ENCODE results near the gene CA4. TPM values are rescaled to one million over a fixed set of nuclear protein-coding genes. Genes with fewer than 3 reads are reported as not detected.
"Not testable (repeated sequence)": the region's sequence is repeated elsewhere in the genome, so short reads cannot be mapped to it uniquely, and the experiment has no call there.

The CA4 gene
- not detected for total RNA-seq

DNA sequence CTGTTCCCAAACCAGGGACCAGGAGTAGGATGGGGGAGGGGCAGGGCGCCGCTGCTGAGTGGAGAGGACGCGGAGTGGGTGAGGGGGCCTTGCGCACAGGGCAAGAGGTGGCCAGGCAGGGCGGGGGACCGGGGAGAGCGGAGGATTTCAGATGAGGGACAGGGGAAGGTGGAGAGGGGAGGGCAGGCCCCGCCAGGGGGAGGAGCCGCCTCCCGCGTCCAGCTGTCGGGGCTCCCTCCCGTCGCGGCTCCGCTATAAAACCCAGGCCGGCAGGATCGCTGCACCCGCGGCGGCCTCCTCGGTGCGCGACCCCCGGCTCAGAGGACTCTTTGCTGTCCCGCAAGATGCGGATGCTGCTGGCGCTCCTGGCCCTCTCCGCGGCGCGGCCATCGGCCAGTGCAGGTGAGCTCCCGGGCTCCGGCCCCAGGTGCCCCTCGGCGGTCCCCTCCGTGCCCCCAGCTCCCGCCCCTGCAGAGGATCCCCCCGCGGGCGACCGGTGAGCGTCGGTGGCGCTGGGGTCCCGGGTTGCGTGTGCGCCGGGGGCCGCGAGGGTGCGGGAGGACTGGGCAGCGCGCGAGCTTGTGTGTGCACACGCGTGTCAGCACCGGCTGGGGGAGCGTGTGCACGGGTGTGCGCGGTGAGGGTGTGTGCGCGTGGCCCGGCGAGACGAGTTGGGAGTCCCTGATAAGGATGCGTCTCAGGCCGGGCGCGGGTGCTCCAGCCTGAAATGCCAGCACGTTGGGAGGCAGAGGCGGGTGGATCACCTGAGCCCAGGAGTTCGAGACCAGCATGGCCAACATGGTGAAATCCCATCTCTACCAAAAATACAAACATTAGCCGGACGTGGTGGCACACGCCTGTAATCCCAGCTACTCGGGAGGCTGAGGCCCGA is at the start of gene CA4:
Gene CA4, plus strand, starts transcription at position 283 of the 892 bp plus-strand sequence. Its CDS starts 62 bp downstream, at position 345.
- DNase-seq: no peak
- Mint-ChIP-seq H3K36me3 (ENCODE audit: insufficient read depth) (no peaks in the 10 kb centered on the region), H3K4me3 (peak within 1 kb of the TSS; percentile 45), H3K9me3 (no peaks in the 10 kb centered on the region), H3K4me1 (ENCODE audit: low read depth) (peaks cover 11% of the 10 kb centered on the region), H3K27me3 (ENCODE audit: low read depth) (peaks cover 75% of the 10 kb centered on the region)
- ATAC-seq: no peak

DNA sequence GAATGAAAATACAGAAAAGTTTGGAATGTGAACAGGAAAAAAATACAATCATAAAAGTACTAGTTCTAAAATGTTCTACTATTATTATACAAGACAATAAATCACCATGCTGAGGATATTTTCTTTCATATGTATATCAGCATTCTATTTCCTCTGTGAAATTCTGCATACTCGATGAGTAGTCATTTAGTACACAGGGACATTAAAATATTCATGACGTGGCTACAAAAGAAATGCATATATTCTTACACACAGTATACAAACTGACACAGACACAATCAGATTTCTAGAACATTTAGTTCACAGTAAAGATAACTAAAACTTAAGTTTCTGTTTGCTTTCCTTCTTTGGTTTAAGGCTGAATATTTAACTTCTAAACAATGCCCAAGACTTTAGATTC is 49.2 kb upstream of the CA4 start:
- not testable (repeated sequence) for H3K9me3 Mint-ChIP-seq, ATAC-seq, H3K4me3 Mint-ChIP-seq

DNA sequence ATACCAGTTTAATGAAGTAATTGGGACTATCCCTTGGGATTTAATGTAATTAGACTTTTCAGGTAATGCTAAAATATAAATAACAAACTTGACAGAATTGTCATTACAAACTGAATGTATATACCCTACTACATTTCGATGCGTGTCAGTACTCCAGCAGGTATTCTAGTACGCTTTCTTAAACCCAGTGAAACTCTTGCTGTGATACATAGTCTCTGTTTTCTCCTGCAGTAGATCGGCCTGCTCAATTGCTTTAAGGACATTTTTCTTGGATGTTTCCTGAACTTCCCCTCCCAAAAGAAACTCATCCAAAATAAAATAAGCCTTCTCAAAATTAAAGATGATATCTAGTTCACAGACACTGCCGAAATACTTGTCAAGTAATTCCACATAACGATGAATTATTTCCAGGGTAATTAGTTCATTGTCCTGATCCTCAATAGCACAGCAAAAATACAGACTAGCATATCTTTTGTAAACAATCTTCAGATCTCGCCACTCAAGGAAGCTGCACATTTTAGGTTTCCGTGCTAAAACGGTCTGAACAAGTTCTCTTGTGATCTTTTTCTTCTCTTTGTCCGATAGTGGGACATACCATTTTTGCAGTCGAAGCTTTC is 47.6 kb upstream of the CA4 start:
- H3K4me3 Mint-ChIP-seq: peak overlapping the region; percentile 69
- not testable (repeated sequence) for DNase-seq; H3K36me3 Mint-ChIP-seq (ENCODE audit: insufficient read depth); H3K9me3 Mint-ChIP-seq; ATAC-seq
- peaks cover 35% of the 10 kb centered on the region for H3K27me3 Mint-ChIP-seq (ENCODE audit: low read depth)
- H3K4me1 Mint-ChIP-seq (ENCODE audit: low read depth): peaks cover 11% of the 10 kb centered on the region

More for the DNA sequence above, 49.2 kb upstream of the CA4 start:
- not testable (repeated sequence) for H3K36me3 Mint-ChIP-seq (ENCODE audit: insufficient read depth); DNase-seq
- Mint-ChIP-seq H3K27me3 (ENCODE audit: low read depth) (peaks cover 33% of the 10 kb centered on the region), H3K4me1 (ENCODE audit: low read depth) (peaks cover 11% of the 10 kb centered on the region)

DNA sequence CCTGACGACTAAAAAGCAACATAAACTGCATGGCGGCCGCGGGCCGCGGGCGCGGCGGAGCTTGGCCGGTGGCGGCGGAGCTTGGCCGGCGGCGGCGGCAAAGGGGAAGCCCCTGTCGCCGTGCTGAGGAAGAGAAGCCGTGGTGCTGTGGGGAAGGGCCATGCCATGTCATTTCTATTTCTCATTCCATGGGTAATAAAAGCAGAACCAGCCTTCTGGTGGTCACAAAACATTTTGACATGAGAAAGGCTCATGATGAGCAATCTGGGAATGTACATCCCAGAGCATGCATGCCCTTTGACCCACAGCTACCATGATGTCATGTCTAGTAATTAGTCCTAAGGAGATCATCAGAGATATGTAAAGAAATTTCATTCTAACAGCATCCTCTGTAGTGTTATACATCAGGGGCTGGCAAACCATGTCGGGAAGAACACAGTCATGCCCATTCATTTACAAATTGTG is 47.1 kb upstream of the CA4 start:
- H3K9me3 Mint-ChIP-seq: no peaks in the 10 kb centered on the region
- no peak for DNase-seq
- H3K27me3 Mint-ChIP-seq (ENCODE audit: low read depth): peaks cover 37% of the 10 kb centered on the region
- H3K4me1 Mint-ChIP-seq (ENCODE audit: low read depth): peaks cover 11% of the 10 kb centered on the region
- no peaks in the 10 kb centered on the region for H3K36me3 Mint-ChIP-seq (ENCODE audit: insufficient read depth)
- peak; percentile 78 to 91 for ATAC-seq
- H3K4me3 Mint-ChIP-seq: peak overlapping the region; percentile 69

DNA sequence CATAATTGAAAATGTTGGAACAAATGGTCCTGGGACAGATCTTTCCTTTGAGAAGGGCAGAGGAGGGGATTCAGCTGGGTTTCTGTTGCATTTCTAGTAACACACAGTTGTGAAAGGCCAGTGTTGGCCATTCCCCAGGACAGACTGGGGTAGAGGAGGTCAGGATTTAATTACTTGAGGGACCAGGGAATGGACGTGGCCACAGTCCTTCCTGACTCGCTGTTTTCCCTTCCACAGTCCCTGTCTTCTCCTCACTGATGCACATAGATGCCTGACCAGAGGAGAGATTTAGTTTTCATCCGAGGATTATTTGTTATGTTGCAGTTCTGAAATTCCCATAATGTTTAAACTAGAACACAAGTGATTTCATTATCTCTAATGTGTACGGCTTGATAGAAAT is 45.8 kb upstream of the CA4 start:
- Mint-ChIP-seq H3K9me3 (no peaks in the 10 kb centered on the region), H3K4me3 (no peak overlapping the region), H3K36me3 (ENCODE audit: insufficient read depth) (no peaks in the 10 kb centered on the region), H3K27me3 (ENCODE audit: low read depth) (peaks cover 30% of the 10 kb centered on the region), H3K4me1 (ENCODE audit: low read depth) (peaks cover 11% of the 10 kb centered on the region)
- no peak for ATAC-seq
- no peak for DNase-seq

DNA sequence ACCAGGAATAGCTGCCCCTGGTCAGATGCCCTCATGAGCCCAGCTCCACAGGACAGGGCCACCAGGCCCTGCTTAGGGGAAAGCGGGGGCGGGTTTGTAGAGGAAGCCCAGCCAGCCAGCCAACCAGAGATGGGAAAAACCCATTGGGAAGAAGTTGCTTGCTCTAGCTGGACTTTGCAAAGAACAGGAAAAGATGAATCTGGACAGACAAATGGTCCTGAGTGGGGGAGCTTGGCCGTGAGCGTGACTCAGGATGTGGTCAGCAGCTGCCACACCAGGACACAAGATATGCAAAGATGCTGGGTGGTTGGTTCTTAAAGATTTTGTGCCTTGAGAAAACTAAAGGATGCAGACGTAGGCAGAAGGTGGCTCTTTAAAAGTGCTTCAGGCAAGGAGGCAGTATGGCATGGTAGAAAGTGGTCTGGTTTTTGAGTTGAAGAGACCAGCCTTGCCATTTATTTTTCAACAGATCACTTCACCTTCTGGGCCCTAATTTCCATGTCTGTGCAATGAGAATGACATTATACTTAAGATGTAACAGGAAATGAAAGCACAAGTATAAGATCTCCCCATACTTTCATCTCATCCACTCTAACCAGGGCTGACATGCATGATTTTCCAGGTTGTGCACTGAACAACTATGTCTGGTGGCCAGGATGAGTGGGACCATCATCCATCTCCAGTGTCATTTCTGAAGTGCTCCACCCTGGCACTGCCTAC is 43.3 kb upstream of the CA4 start:
- DNase-seq: no peak
- Mint-ChIP-seq H3K4me3 (no peak overlapping the region), H3K27me3 (ENCODE audit: low read depth) (peaks cover 33% of the 10 kb centered on the region), H3K9me3 (no peaks in the 10 kb centered on the region), H3K4me1 (ENCODE audit: low read depth) (peaks cover 11% of the 10 kb centered on the region), H3K36me3 (ENCODE audit: insufficient read depth) (no peaks in the 10 kb centered on the region)
- no peak for ATAC-seq

DNA sequence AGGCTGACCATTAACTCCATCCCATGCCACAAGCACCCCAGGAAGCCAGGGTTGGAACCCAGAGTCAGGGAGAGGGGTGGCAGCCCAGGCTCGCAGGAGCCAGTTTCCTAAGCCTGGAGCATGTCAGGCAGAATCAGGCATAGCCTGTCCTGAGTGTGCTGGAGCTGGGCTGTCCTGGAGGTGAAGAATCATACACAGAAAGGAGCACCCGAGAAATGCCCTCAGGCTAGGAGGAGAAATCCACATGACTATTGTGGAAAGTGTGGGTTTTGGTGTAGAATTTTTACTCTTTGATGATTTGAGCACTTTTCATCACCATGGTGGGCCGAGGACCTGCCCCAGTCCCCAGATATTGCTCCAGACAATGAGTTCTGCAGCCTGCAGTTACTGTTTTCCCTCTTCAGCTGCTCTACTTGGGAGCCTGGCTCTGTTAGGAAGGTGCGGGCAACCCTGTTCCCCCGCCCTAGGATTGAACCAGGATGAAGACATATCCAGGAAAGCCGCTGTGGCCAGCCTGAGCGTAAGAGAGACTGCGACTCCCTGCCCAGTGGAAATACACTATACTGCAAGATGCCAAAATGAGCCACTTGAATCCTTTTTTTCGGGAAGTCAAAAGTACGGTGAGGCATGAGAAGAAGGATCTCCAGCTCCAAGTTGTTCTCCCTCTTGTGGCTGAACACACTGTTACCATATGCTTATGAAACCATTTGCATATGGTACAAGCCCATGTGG is 42.1 kb upstream of the CA4 start:
- H3K4me1 Mint-ChIP-seq (ENCODE audit: low read depth): peaks cover 4% of the 10 kb centered on the region
- no peak overlapping the region for H3K4me3 Mint-ChIP-seq
- no peaks in the 10 kb centered on the region for H3K9me3 Mint-ChIP-seq
- peaks cover 26% of the 10 kb centered on the region for H3K27me3 Mint-ChIP-seq (ENCODE audit: low read depth)
- no peaks in the 10 kb centered on the region for H3K36me3 Mint-ChIP-seq (ENCODE audit: insufficient read depth)
- ATAC-seq (no peak), DNase-seq (no peak)

DNA sequence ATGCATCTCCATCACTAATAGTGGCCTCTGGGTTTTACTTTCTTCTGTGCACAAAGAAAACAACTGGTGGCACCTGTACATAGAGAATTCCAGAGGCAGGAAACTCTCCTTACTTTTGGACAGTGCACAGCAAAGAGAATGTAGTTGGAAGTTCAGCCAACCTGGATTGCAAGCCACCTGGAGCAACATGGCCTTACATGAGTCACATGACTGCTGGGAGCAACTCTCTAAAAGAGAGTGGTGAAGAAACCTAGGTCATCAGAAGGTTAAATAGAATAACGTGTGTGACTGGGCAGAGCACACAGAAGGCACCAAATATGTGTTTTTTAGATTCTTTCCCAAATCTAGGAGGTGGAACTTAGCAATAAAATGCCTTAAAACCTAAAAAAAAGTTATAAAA is 41.5 kb upstream of the CA4 start:
- H3K4me1 Mint-ChIP-seq (ENCODE audit: low read depth); H3K36me3 Mint-ChIP-seq (ENCODE audit: insufficient read depth); H3K9me3 Mint-ChIP-seq; ATAC-seq; H3K4me3 Mint-ChIP-seq; DNase-seq: not testable (repeated sequence)
- peaks cover 19% of the 10 kb centered on the region for H3K27me3 Mint-ChIP-seq (ENCODE audit: low read depth)

DNA sequence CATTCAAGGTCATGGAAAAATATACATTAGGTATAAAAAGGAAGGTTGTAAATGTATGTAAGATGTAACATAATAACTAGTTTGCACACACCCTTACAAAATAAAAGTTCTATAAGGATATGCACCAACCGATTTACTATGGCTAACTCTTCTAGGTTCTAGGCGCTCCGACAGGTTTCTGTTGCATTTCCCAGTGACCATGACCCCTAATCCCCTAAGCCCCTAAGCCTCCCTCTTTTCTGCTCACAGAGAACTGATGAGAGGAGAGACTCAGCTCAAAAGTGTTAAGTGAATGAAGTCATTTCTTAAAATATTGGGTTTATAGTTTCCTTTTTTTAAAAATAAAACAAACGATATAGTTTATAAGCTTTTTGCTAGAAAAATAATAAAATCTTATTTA is 41.1 kb upstream of the CA4 start:
- H3K4me1 Mint-ChIP-seq (ENCODE audit: low read depth): no peaks in the 10 kb centered on the region
- no peaks in the 10 kb centered on the region for H3K36me3 Mint-ChIP-seq (ENCODE audit: insufficient read depth)
- ATAC-seq (no peak), DNase-seq (no peak)
- H3K4me3 Mint-ChIP-seq: no peak overlapping the region
- H3K9me3 Mint-ChIP-seq: no peaks in the 10 kb centered on the region
- H3K27me3 Mint-ChIP-seq (ENCODE audit: low read depth): peaks cover 16% of the 10 kb centered on the region

DNA sequence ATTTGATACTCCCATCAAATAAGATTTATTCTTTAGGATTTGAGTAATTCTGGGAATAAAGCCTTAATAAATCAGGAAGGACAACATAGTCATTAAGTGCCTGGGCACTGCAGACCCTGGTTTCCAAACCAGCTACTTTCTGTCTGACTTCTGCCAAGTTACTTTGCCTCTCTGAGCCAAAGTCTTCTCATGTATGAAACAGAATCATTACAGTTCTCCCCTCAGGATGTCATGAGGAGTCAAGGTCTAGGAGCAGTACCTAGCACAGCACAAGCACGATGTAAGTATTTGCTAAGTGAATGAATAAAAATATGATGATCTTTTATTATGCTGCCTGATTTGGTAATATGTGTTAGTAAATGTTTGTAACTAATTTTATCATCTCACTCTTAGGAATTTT is 40.6 kb upstream of the CA4 start:
- H3K36me3 Mint-ChIP-seq (ENCODE audit: insufficient read depth): no peaks in the 10 kb centered on the region
- ATAC-seq (no peak), DNase-seq (no peak)
- peaks cover 12% of the 10 kb centered on the region for H3K27me3 Mint-ChIP-seq (ENCODE audit: low read depth)
- H3K4me1 Mint-ChIP-seq (ENCODE audit: low read depth): no peaks in the 10 kb centered on the region
- no peak overlapping the region for H3K4me3 Mint-ChIP-seq
- H3K9me3 Mint-ChIP-seq: no peaks in the 10 kb centered on the region

DNA sequence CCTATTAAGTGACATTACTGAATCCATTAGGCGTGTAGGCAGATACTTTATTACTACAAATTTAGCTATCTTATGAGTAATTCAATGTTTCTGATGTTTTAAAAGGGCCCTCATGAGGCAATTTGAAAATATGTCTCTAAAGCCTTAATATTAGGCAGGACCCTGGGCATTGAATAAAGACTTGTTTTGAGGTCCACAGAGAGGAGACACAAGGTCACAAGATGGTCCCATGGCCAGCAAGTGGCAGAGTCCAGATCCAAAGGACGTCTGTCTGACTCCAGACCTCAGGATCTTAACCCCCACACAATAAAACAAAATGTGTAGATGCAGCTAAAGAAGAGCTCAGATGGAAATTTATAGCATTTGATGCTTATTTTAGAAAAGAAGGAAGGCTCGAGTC is 39.2 kb upstream of the CA4 start:
- ATAC-seq: no peak
- no peaks in the 10 kb centered on the region for H3K4me1 Mint-ChIP-seq (ENCODE audit: low read depth)
- H3K27me3 Mint-ChIP-seq (ENCODE audit: low read depth): peaks cover 12% of the 10 kb centered on the region
- H3K9me3 Mint-ChIP-seq: no peaks in the 10 kb centered on the region
- DNase-seq: no peak
- H3K36me3 Mint-ChIP-seq (ENCODE audit: insufficient read depth): no peaks in the 10 kb centered on the region
- H3K4me3 Mint-ChIP-seq: no peak overlapping the region

DNA sequence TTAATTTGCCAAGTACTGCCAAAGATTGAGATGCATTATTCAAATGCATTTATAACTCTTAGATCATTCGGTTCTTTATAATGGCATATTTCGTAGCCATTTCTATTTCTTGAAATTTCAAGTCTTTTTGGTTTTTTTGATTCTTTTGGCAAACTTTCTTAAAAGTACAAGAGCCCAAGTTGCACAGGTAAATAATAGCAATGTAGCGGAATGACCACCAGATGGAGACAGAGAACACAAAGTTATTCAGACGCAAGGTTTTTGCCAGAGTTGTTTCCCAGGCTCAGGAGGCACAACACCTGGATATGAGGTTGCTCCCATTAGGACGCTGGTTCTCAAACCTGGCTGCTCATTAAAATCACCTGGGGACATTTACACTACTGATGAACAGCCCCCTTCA is 38.1 kb upstream of the CA4 start:
- not testable (repeated sequence) for H3K36me3 Mint-ChIP-seq (ENCODE audit: insufficient read depth); DNase-seq; H3K9me3 Mint-ChIP-seq; H3K4me1 Mint-ChIP-seq (ENCODE audit: low read depth); H3K27me3 Mint-ChIP-seq (ENCODE audit: low read depth); H3K4me3 Mint-ChIP-seq
- ATAC-seq: peak; percentile 48 to 63

DNA sequence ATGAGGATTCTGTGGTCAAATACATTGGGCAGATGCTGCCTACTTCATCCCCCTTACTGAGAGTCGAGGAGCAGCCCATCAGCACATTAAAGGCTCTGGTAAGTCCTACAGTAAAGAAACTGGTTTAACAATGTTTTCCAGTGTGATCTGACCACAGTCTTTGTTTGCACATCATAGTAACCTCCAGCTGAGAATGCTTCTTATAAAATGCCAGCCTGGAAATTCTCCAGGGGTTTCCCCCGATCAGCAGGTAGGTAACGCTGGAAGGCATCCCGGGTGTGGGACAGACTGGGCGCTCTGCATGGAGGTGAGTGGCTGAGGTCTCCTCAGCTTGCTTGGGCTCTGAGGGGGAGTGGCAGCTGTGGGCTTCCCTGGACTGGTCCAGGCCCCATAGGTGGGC is 34.4 kb upstream of the CA4 start:
- DNase-seq; H3K4me3 Mint-ChIP-seq; H3K4me1 Mint-ChIP-seq (ENCODE audit: low read depth); H3K27me3 Mint-ChIP-seq (ENCODE audit: low read depth); H3K9me3 Mint-ChIP-seq; ATAC-seq; H3K36me3 Mint-ChIP-seq (ENCODE audit: insufficient read depth): not testable (repeated sequence)

DNA sequence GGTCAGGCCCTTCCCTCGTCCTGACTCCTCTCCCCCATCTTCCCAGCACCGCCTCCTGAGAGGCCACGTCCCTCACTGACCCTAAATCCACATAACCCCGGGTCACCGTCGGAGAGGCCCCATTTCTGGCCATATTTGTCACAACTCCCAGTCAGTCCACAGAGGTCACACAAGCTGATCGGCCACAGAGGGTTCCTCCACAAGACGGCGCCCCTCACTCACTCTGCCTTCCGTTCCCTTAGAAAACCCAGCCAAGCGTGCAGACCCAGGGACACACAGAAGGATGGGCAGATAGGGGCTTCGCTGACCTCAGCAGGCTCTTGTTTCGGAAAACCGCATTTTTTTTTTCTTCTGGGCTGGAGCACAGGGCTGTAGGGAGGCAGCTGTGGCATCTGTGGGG is 33.6 kb upstream of the CA4 start:
- not testable (repeated sequence) for ATAC-seq; H3K9me3 Mint-ChIP-seq; H3K36me3 Mint-ChIP-seq (ENCODE audit: insufficient read depth); DNase-seq; H3K4me3 Mint-ChIP-seq; H3K27me3 Mint-ChIP-seq (ENCODE audit: low read depth); H3K4me1 Mint-ChIP-seq (ENCODE audit: low read depth)
